ENCODE results near the gene BMX.

DNA sequence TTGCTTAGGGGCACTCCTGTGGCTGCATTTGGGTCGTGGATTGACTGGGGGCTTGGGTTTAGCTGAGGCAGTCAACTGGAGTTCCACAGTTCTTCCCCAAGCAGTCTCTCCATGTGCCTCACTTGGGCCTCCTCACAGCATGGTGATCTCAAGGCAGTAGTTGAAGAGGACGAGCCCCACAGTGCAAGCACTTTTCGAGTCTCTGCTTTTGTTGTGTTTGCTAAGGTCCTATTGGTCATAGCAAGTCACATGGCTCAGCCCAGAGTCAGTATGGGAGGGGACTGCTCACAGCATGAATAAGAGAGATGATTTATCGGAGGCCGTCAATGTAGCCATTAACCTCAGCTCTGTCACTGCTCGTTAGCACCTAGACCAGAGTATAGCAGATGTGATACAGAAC is 29.7 kb downstream of the BMX start:
- TF ChIP-seq CTCF (IDR thresholded peaks at IDR 0.05; ENCODE audit: poor library complexity, severe bottlenecking) (no peak), POLR2AphosphoS5 (IDR thresholded peaks at IDR 0.05) (no peak), SMC3 (conservative IDR thresholded peaks at IDR 0.05; ENCODE audit: poor library complexity) (no peak)

All from neural cell (in vitro differentiated cells).